ENCODE measurements around the gene BRF1.

The BRF1 gene

GRCh38 chr14:105187935-105188524 is 112.8 kb downstream of the BRF1 start:
- DNase-seq: peak; percentile 58

GRCh38 chr14:105187116-105187515 is 113.7 kb downstream of the BRF1 start:
- DNase-seq: peak; percentile 33

GRCh38 chr14:105185973-105186372 is 114.8 kb downstream of the BRF1 start:
- DNase-seq: no peak

GRCh38 chr14:105185001-105185400 is 115.8 kb downstream of the BRF1 start:
- no peak for DNase-seq

- peak; percentile 42 for DNase-seq
Measured at GRCh38 chr14:105184461-105184860, 116.3 kb downstream of the BRF1 start.

GRCh38 chr14:105182296-105183020 is 118.3 kb downstream of the BRF1 start:
- DNase-seq: no peak

- DNase-seq: no peak
Measured at GRCh38 chr14:105181549-105182295, 119.1 kb downstream of the BRF1 start.

GRCh38 chr14:105180592-105181548 is 119.9 kb downstream of the BRF1 start, which contains the start of gene NUDT14:
Gene NUDT14, minus strand, starts transcription at chr14:105181312. Its CDS starts 103 bp downstream, at chr14:105181209.
- peak; percentile 72 for DNase-seq

- no peak for DNase-seq
Measured at GRCh38 chr14:105179191-105179590, 121.6 kb downstream of the BRF1 start.

- no peak for DNase-seq
Measured at GRCh38 chr14:105178868-105179140, 122.0 kb downstream of the BRF1 start.

GRCh38 chr14:105178069-105178867 is 122.5 kb downstream of the BRF1 start:
- no peak for DNase-seq

GRCh38 chr14:105177082-105177481 is 123.7 kb downstream of the BRF1 start:
- no peak for DNase-seq

GRCh38 chr14:105176513-105176912 is 124.3 kb downstream of the BRF1 start:
- DNase-seq: no peak

GRCh38 chr14:105173901-105174894 is 126.6 kb downstream of the BRF1 start:
- DNase-seq: no peak

- DNase-seq: no peak
Measured at GRCh38 chr14:105173145-105173544, 127.7 kb downstream of the BRF1 start.

GRCh38 chr14:105172476-105172875 is 128.3 kb downstream of the BRF1 start:
- DNase-seq: no peak

- DNase-seq: peak; percentile 43
Measured at GRCh38 chr14:105171004-105171673, 129.7 kb downstream of the BRF1 start.

- DNase-seq: no peak
Measured at GRCh38 chr14:105169776-105170655, 130.8 kb downstream of the BRF1 start.

- DNase-seq: no peak
Measured at GRCh38 chr14:105168979-105169507, 131.8 kb downstream of the BRF1 start.
